ENCODE measurements around the gene CGB5.
"Not testable (repeated sequence)": the region's sequence is repeated elsewhere in the genome, so short reads cannot be mapped to it uniquely, and the experiment has no call there.

GRCh38 chr19:49030323-49030722 lies 13.3 kb upstream of the CGB5 start:
- TF ChIP-seq, protein P1, sequence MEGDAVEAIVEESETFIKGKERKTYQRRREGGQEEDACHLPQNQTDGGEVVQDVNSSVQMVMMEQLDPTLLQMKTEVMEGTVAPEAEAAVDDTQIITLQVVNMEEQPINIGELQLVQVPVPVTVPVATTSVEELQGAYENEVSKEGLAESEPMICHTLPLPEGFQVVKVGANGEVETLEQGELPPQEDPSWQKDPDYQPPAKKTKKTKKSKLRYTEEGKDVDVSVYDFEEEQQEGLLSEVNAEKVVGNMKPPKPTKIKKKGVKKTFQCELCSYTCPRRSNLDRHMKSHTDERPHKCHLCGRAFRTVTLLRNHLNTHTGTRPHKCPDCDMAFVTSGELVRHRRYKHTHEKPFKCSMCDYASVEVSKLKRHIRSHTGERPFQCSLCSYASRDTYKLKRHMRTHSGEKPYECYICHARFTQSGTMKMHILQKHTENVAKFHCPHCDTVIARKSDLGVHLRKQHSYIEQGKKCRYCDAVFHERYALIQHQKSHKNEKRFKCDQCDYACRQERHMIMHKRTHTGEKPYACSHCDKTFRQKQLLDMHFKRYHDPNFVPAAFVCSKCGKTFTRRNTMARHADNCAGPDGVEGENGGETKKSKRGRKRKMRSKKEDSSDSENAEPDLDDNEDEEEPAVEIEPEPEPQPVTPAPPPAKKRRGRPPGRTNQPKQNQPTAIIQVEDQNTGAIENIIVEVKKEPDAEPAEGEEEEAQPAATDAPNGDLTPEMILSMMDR (IDR thresholded peaks at IDR 0.05; ENCODE audit: poor library complexity, severe bottlenecking) = not testable (repeated sequence)
- not testable (repeated sequence) for TF ChIP-seq EP300 (conservative IDR thresholded peaks at IDR 0.05; ENCODE audit: poor library complexity, severe bottlenecking); POLR2AphosphoS5 (IDR thresholded peaks at IDR 0.05); TAF1 (IDR thresholded peaks at IDR 0.05; ENCODE audit: low read depth); RAD21 (conservative IDR thresholded peaks at IDR 0.05); EZH2 (IDR thresholded peaks at IDR 0.05; ENCODE audit: borderline replicate concordance, insufficient read depth, low read length, poor library complexity, severe bottlenecking); SMC3 (conservative IDR thresholded peaks at IDR 0.05; ENCODE audit: poor library complexity)

All from neural cell (in vitro differentiated cells).